AG04450 (cell line): ENCODE results near the gene UROC1. TPM values are rescaled to one million over a fixed set of nuclear protein-coding genes. Genes with fewer than 3 reads are reported as not detected.

ENCODE experiments used
- CTCF ChIA-PET: fragments of 300-600, 350-600 bp; formaldehyde crosslinking; extraction: SDS; loops from one replicate; lab custom pipeline; 2022; ENCODE audit warnings: antibody characterized with exemption, inconsistent platforms; lab: Charles Lee
- POLR2A ChIA-PET: fragments of 350-600 bp; formaldehyde crosslinking; extraction: SDS; loops from one replicate; lab custom pipeline; 2021; ENCODE audit warnings: antibody characterized with exemption, inconsistent platforms; lab: Yijun Ruan, JAX
- DNase-seq: peaks from one replicate; pipeline ENCODE4 v3.0.0-alpha.2; 2011; ENCODE audit warnings: low read depth, low spot score
- H3K27ac ChIP-seq: one replicate; pipeline ENCODE4 v1.5.1; 2012; ENCODE audit warnings: low read depth, low read length, control low read depth
- H3K27me3 ChIP-seq: one replicate; pipeline ENCODE4 v1.6.0; 2012; ENCODE audit warnings: low read length; ENCODE audit not compliant: control insufficient read depth, insufficient read depth
- H3K4me3 ChIP-seq: 2 replicates; pipeline ENCODE4 v1.5.1; 2011; ENCODE audit warnings: mild to moderate bottlenecking, low read depth, low read length, control low read depth
- H3K9me3 ChIP-seq: 2 replicates; pipeline ENCODE4 v1.5.1; 2012; ENCODE audit warnings: low read length; ENCODE audit not compliant: control insufficient read depth, insufficient read depth
- polyA plus RNA-seq: library from polyadenylated mRNA; depleted of rRNA; stranded (reverse); fragments of >200 nt; gene quantifications from 2 replicates; pipeline ENCODE4 v1.2.3, GENCODE V29; 2011
- TF ChIP-seq, protein P1 (sequence below): IDR thresholded peaks from 2 replicates; pipeline ENCODE4 v1.5.1; 2011; ENCODE audit warnings: low read depth, low read length, control low read depth, inconsistent platforms

Gene UROC1
- polyA plus RNA-seq, 1 experiment: not detected

- no peak for DNase-seq
- Histone ChIP-seq H3K9me3 (peaks cover 14% of the 10 kb centered on the region; the same call in 1 of the 2 replicates), H3K27me3 (peaks cover 40% of the 10 kb centered on the region), H3K27ac (no peak overlapping the region), H3K4me3 (no peak overlapping the region)
- CTCF ChIA-PET: no interaction called here
- POLR2A ChIA-PET: no interaction called here
- TF ChIP-seq, protein P1, sequence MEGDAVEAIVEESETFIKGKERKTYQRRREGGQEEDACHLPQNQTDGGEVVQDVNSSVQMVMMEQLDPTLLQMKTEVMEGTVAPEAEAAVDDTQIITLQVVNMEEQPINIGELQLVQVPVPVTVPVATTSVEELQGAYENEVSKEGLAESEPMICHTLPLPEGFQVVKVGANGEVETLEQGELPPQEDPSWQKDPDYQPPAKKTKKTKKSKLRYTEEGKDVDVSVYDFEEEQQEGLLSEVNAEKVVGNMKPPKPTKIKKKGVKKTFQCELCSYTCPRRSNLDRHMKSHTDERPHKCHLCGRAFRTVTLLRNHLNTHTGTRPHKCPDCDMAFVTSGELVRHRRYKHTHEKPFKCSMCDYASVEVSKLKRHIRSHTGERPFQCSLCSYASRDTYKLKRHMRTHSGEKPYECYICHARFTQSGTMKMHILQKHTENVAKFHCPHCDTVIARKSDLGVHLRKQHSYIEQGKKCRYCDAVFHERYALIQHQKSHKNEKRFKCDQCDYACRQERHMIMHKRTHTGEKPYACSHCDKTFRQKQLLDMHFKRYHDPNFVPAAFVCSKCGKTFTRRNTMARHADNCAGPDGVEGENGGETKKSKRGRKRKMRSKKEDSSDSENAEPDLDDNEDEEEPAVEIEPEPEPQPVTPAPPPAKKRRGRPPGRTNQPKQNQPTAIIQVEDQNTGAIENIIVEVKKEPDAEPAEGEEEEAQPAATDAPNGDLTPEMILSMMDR: no peak
These were observed 28.4 kb upstream of the UROC1 start for GRCh38 chr3:126546013-126546412.

DNA sequence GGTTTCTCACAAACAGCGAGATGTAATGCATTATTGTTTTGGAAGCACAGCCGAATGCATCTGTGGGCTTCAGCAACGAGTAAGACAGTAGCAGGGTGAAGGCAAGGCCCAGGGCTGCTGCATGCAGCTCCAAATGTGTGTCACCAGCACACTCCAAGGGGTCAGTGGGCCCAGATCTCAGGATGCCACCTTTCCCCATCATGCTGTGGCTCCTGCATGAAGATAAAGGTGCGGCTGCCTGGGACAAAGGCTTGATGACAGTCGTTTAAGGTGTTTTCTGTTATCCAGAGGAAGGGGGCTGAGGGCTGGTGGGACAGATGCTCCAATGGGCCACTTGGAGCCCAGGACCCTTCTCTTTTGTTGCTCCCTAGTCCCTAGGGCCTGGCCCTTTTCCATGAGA is 28.0 kb upstream of the UROC1 start:
- no peak for DNase-seq
- POLR2A ChIA-PET: no interaction called here
- CTCF ChIA-PET: no interaction called here
- peaks cover 14% of the 10 kb centered on the region; the same call in 1 of the 2 replicates for H3K9me3 ChIP-seq
- H3K27ac ChIP-seq: no peak overlapping the region
- TF ChIP-seq, protein P1: no peak
- H3K4me3 ChIP-seq: no peak overlapping the region
- H3K27me3 ChIP-seq: peaks cover 36% of the 10 kb centered on the region

DNA sequence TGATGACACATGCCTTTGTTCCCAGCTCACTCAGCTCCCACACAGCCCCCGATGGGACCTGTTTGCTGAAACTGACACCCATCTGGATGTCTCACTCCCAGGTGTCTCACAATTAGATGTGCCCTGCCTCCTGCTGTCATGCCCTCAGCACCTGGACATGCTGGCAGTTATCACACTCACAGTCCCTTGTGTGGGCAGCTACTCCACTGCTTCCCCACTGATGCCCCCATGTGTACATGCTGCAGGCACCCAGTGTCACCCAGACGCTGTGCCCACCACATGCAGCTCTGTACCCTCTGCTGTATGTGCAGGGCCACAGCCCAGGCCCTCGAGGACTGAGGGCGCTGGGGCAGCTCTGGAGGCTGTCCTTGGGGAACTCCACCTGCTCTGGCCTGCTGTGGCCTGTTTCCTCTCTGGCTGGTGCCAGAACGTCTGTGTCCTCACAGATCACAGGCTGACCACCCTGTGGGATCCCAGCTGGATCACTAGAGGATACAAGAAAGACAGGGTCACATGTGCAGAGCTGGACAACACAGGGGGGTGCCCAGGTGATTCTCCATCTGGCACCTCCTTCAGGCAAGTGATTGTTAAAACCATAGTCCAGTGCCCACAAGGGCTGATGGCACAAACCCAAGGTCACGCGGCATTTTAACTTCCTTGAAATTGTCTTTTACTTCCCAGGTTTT is 27.2 kb upstream of the UROC1 start:
- TF ChIP-seq, protein P1: no peak
- DNase-seq: no peak
- peaks cover 14% of the 10 kb centered on the region; the same call in 1 of the 2 replicates for H3K9me3 ChIP-seq
- H3K4me3 ChIP-seq: no peak overlapping the region
- H3K27me3 ChIP-seq: peaks cover 33% of the 10 kb centered on the region
- ChIA-PET POLR2A (no interaction called here), CTCF (interaction anchor here (1.0 kb wide), 1 partner anchor 22 kb away, joined by 3 read pairs; no protein-coding TSS in a partner anchor)
- H3K27ac ChIP-seq: no peak overlapping the region

DNA sequence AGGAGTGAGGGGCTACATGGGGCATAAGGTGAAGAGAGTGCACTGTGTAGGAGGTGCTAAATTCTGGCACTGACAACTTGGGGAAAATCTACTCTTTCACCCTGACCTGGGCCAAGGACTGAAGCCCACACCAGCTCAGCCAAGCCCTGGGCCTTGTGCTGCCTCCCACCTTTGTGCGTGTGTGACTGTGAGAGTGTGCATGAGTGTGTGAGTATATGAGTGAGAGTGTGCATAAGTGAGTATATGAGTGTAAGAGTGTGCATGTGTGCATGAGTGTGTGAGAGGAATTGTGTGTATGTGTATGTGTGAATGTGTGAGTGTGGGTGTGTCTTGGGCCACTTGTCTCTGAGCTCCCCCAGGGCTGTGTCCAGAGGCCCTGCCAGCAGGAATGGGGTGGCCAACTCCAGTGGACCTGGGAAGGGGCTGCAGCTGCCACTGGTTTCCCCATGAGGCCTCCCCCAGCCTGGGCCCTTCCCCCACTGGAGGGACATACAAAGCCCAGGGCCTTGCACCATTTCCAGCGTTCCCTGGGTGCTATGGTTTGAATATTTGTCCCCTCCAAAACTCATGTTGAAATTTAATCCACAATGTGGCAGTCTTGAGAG is 26.0 kb upstream of the UROC1 start:
- CTCF ChIA-PET: interaction anchor here (0.9 to 1.0 kb wide), 2 partner anchors 21 kb away, joined by 3 read pairs; no protein-coding TSS in a partner anchor

More for the DNA sequence above, 26.0 kb upstream of the UROC1 start:
- H3K4me3 ChIP-seq: no peak overlapping the region
- peaks cover 14% of the 10 kb centered on the region; the same call in 1 of the 2 replicates for H3K9me3 ChIP-seq
- no peak for DNase-seq
- TF ChIP-seq, protein P1: no peak
- POLR2A ChIA-PET: no interaction called here
- peaks cover 26% of the 10 kb centered on the region for H3K27me3 ChIP-seq
- H3K27ac ChIP-seq: no peak overlapping the region
